ENCODE results near the gene AP2A2.

Gene AP2A2

DNA sequence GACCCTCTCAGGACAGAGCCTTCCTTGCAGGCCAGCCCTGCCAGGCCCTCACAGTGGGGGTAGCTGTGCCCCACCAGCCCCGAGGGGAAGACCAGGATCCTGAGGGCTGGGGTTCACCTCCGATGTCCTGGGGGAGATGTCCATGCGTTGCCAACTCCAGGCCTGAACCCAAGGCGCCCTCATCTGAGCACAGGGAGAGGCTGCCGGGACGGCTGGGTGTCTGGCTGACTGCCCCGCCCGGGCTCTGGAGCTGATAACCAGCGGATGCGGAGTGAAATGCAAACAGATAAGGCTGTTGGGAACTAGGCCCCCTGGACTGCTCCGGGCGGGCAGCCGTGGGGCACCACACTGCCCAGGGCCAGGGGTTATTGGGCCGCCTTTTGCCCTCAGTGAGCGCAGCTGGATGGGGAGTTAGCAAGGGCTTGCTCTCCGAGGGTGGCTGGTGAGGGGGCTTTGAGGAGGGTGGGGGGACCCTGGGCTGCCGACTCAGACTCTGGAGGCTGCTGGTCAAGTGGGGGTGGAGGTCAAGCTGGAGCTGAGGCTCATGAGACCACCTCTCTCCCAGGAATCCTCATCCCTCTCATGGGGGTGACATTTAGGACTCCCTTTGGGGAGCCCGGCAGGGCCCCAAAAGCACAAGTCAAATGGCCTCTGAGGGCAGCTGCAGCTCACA, 116.4 kb downstream of the AP2A2 start:
- H3K4me3 ChIP-seq (ENCODE audit: severe bottlenecking) = no peak overlapping the region
- ATAC-seq (ENCODE audit: low read depth) = no peak
- H3K27ac ChIP-seq (ENCODE audit: poor library complexity, severe bottlenecking) = no peak overlapping the region
- H3K4me1 ChIP-seq (ENCODE audit: insufficient read depth, poor library complexity, severe bottlenecking) = no peaks in the 10 kb centered on the region
- no peak for DNase-seq (ENCODE audit: low spot score)
- H3K27me3 ChIP-seq (ENCODE audit: insufficient read depth, poor library complexity, severe bottlenecking) = no peaks in the 10 kb centered on the region
- H3K36me3 ChIP-seq (ENCODE audit: low read depth) = no peaks in the 10 kb centered on the region
- TF ChIP-seq, protein P1, sequence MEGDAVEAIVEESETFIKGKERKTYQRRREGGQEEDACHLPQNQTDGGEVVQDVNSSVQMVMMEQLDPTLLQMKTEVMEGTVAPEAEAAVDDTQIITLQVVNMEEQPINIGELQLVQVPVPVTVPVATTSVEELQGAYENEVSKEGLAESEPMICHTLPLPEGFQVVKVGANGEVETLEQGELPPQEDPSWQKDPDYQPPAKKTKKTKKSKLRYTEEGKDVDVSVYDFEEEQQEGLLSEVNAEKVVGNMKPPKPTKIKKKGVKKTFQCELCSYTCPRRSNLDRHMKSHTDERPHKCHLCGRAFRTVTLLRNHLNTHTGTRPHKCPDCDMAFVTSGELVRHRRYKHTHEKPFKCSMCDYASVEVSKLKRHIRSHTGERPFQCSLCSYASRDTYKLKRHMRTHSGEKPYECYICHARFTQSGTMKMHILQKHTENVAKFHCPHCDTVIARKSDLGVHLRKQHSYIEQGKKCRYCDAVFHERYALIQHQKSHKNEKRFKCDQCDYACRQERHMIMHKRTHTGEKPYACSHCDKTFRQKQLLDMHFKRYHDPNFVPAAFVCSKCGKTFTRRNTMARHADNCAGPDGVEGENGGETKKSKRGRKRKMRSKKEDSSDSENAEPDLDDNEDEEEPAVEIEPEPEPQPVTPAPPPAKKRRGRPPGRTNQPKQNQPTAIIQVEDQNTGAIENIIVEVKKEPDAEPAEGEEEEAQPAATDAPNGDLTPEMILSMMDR (IDR thresholded peaks at IDR 0.05; ENCODE audit: poor library complexity, severe bottlenecking) = no peak
- no peaks in the 10 kb centered on the region for H3K9me3 ChIP-seq (ENCODE audit: severe bottlenecking)

DNA sequence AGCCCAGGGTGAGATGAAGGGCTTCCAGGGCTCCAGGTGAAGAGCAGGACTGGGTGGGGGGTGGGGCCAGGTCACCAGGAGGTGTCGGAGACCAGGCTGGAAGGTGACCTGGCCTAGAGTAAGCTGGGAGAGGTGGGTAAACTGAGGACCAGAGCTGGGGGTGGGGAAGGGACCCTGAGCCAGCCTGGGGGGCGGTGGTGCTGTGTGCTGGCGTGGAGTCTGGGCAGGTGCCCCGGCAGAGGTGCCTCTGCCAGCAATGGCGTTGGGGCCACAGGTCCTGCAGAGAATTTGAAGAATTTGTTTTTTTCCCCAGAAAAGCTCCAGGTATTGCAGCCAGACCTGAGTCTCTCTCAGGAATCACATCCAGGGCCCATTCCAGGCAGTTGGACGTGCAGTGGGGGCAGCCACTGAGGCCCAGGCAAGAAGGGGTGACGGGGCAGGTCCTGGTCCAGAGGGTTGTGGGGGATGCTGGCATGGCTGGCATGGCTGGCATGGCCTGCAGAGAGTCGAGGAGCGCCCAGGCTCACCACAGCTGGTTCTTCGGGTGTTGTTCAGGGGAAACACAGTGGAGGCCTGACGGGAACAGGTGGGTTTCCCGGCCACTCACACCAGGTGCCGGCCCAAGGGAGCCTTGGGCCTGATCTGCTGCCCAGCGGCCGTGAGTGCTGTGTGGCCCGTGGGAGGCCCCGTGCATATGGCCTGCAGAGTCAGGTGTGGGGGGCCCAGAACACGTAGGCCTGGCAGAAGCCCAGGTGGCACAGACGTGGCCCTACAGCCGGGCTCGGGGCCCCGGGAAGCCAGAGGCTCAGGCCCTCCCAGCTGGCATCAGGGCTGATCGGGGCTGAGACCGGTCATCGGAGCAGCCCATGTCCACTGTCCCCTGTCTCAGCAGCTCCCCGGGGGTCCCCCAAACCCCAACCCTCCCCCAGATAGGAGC, 117.2 kb downstream of the AP2A2 start:
- Histone ChIP-seq H3K36me3 (ENCODE audit: low read depth) (no peaks in the 10 kb centered on the region), H3K4me3 (ENCODE audit: severe bottlenecking) (no peak overlapping the region), H3K27me3 (ENCODE audit: insufficient read depth, poor library complexity, severe bottlenecking) (no peaks in the 10 kb centered on the region), H3K4me1 (ENCODE audit: insufficient read depth, poor library complexity, severe bottlenecking) (no peaks in the 10 kb centered on the region), H3K27ac (ENCODE audit: poor library complexity, severe bottlenecking) (no peak overlapping the region), H3K9me3 (ENCODE audit: severe bottlenecking) (no peaks in the 10 kb centered on the region)
- TF ChIP-seq, protein P1 (IDR thresholded peaks at IDR 0.05; ENCODE audit: poor library complexity, severe bottlenecking) = no peak
- no peak for ATAC-seq (ENCODE audit: low read depth)
- DNase-seq (ENCODE audit: low spot score) = peak; percentile 34

DNA sequence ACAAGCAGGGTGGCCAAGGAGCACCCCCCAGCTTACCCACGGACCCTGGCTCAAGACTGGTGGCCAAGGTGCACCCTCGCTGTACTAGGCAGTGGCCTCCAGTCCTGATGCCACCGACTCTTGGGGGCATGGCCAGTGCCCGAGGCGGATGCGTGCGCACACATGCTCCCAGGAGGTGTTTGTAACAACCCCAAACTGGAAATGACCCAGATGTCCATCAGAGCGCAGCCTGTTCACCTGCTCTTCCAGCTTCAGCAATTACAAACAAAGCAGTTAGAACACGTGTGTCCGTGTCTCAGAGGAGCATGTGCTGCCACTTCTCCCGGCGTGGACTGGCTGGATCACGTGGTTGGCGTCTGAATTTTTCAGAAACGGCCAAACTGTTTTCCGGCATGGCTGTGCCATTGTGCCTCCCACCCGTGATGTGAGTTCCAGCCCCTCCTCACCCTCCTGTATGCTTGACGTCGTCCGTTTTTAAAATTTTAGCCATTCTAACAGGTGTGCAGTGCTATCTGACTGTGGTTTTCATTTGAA, 118.0 kb downstream of the AP2A2 start:
- no peak for ATAC-seq (ENCODE audit: low read depth)
- Histone ChIP-seq H3K4me3 (ENCODE audit: severe bottlenecking) (no peak overlapping the region), H3K4me1 (ENCODE audit: insufficient read depth, poor library complexity, severe bottlenecking) (no peaks in the 10 kb centered on the region), H3K9me3 (ENCODE audit: severe bottlenecking) (no peaks in the 10 kb centered on the region), H3K27me3 (ENCODE audit: insufficient read depth, poor library complexity, severe bottlenecking) (no peaks in the 10 kb centered on the region), H3K27ac (ENCODE audit: poor library complexity, severe bottlenecking) (no peak overlapping the region), H3K36me3 (ENCODE audit: low read depth) (no peaks in the 10 kb centered on the region)
- DNase-seq (ENCODE audit: low spot score) = peak; percentile 19
- TF ChIP-seq, protein P1 (IDR thresholded peaks at IDR 0.05; ENCODE audit: poor library complexity, severe bottlenecking) = no peak

DNA sequence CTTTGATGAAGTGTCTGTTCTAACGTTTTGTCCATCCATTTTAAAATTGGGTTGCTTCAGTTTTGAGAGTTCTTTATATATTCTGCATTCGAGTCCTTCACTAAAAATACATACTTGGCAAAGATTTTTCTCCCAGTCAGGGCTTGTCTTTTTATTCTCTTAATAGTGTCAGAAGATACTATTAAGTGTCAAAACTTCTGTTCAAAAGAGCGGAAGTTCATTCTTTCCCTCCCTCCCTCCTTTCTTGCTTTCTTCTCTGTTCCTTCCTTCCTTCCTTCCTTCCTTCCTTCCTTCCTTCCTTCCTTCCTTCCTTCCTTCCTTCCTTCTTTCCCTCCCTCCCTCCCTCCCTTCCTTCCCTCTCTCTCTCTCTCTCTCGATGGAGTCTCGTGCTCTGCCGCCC, 118.5 kb downstream of the AP2A2 start:
- Histone ChIP-seq H3K36me3 (ENCODE audit: low read depth) (no peaks in the 10 kb centered on the region), H3K27ac (ENCODE audit: poor library complexity, severe bottlenecking) (no peak overlapping the region), H3K27me3 (ENCODE audit: insufficient read depth, poor library complexity, severe bottlenecking) (no peaks in the 10 kb centered on the region), H3K4me1 (ENCODE audit: insufficient read depth, poor library complexity, severe bottlenecking) (no peaks in the 10 kb centered on the region), H3K9me3 (ENCODE audit: severe bottlenecking) (no peaks in the 10 kb centered on the region), H3K4me3 (ENCODE audit: severe bottlenecking) (no peak overlapping the region)
- DNase-seq (ENCODE audit: low spot score) (no peak), ATAC-seq (ENCODE audit: low read depth) (no peak)
- TF ChIP-seq, protein P1 (IDR thresholded peaks at IDR 0.05; ENCODE audit: poor library complexity, severe bottlenecking) = no peak
